ENCODE data around the gene DGKA.
"Not testable (repeated sequence)": the region's sequence is repeated elsewhere in the genome, so short reads cannot be mapped to it uniquely, and the experiment has no call there.

Gene DGKA

GRCh38 chr12:55999999-56000540 lies 69.1 kb downstream of the DGKA start:
- not testable (repeated sequence) for DNase-seq

GRCh38 chr12:56001487-56002100 lies 70.6 kb downstream of the DGKA start:
- no peak for DNase-seq

GRCh38 chr12:56003376-56003775 lies 72.4 kb downstream of the DGKA start:
- DNase-seq = not testable (repeated sequence)
